ENCODE data around the gene WNT16.

DNA sequence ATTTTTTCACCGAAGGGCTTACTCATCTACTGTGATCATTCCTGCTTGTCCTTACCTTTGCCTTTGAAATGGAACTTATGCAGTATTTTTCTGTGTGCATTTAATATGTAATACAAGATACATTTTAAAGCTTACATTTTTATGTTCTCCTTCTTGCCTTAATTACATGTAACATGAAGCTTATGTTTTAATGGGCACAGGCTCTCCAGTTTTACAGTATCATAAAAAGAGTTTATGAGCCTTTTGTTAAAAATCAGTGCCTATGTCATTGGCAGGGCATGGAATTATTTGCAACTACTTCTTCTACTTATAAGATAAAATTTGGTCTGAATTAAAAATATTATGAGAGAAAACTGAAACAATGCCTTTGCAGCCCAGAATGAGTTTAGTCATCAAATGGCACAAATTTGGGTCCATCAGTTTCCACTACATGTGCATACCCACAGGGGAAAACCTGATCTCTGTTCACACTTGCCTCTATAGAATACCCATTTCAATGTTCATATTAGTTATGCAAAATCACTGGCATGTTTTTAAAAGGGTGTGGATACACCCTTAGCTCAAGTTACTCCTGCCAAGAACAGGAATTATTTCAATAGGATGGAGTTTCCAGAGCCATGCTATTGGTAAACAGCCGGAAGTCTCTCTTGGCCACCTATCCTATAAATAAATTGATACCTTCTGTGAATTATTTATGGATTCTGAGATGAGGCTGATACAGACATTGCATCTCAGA lies 27.9 kb upstream of the WNT16 start:
- TF ChIP-seq CTCF (IDR thresholded peaks at IDR 0.05; ENCODE audit: low read depth, low read length) (no peak), EZH2phosphoT487 (IDR thresholded peaks at IDR 0.05; ENCODE audit: low read depth) (no peak)

All from OCI-LY3 (cell line).